Measurements from ENCODE around the gene SLC38A6.

DNA sequence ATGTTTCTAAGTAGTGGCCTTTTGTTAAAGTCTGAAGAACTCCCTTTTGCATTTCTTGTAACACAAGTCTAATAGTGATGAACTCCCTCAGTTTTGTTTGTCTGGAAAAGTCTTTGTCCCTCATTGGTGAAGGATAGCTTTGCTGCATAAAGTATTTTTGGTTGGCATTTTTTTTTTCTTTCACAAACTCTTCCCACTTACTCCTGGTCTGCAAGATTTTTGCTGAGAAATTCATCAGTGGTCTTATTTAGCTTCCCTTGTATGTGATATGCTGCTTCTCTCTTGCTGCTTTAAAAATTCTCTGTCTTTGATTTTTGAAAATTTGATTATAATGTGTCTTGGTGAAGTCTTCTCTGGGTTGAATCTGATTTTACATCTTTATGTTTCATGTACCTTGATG lies 22.9 kb upstream of the SLC38A6 start:
- TF ChIP-seq, protein P1, sequence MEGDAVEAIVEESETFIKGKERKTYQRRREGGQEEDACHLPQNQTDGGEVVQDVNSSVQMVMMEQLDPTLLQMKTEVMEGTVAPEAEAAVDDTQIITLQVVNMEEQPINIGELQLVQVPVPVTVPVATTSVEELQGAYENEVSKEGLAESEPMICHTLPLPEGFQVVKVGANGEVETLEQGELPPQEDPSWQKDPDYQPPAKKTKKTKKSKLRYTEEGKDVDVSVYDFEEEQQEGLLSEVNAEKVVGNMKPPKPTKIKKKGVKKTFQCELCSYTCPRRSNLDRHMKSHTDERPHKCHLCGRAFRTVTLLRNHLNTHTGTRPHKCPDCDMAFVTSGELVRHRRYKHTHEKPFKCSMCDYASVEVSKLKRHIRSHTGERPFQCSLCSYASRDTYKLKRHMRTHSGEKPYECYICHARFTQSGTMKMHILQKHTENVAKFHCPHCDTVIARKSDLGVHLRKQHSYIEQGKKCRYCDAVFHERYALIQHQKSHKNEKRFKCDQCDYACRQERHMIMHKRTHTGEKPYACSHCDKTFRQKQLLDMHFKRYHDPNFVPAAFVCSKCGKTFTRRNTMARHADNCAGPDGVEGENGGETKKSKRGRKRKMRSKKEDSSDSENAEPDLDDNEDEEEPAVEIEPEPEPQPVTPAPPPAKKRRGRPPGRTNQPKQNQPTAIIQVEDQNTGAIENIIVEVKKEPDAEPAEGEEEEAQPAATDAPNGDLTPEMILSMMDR (IDR thresholded peaks at IDR 0.05; ENCODE audit: borderline replicate concordance, extremely low read depth, low read length, poor library complexity, severe bottlenecking): no peak
- no peak for TF ChIP-seq EZH2 (IDR thresholded peaks at IDR 0.05; ENCODE audit: borderline replicate concordance, low read depth, low read length, severe bottlenecking)
